CD4-positive, alpha-beta T cell (primary cell): ENCODE measurements around the gene MTHFD1L. TPM values are rescaled to one million over a fixed set of nuclear protein-coding genes. Genes with fewer than 3 reads are reported as not detected.

Experiments
- ATAC-seq: fragments of 200-7000 bp; cut with Tn5 transposase; one replicate; pipeline ENCODE4 v1.10.0; 2022; ENCODE audit warnings: mild to moderate bottlenecking; ENCODE audit not compliant: poor library complexity
- CTCF ChIA-PET: fragments of 350-600 bp; sonication (Branson Sonifier 250); formaldehyde crosslinking; loops from one replicate; lab custom pipeline; 2021; ENCODE audit warnings: antibody characterized with exemption, inconsistent platforms; lab: Charles Lee
- POLR2A ChIA-PET: fragments of 350-600 bp; sonication (Branson Sonifier 250); formaldehyde crosslinking; loops from one replicate; lab custom pipeline; 2021; ENCODE audit warnings: antibody characterized with exemption, inconsistent platforms; lab: Charles Lee
- DNase-seq, 14 experiments: peaks; one replicate each; pipeline ENCODE4 v3.0.0-alpha.2; 2013 to 2020; ENCODE audit warnings: mixed read lengths in 2 of 14
- H3K27ac ChIP-seq, 2 donors: one replicate each; pipeline versions ENCODE4 v1.5.1 to v1.7.0; 2013; ENCODE audit warnings: low read length in 2 of 2, low read depth in 1 of 2, mild to moderate bottlenecking in 1 of 2
- H3K27me3 ChIP-seq, 2 experiments: 1 replicate in 1 of 2; 2 replicates in 1 of 2; pipeline versions ENCODE4 v1.6.1 to v1.7.0; 2013; ENCODE audit warnings: low read length in 2 of 2, control low read depth in 1 of 2, mild to moderate bottlenecking in 1 of 2, moderate library complexity in 1 of 2; ENCODE audit not compliant: insufficient read depth in 2 of 2, control insufficient read depth in 1 of 2
- H3K36me3 ChIP-seq: one replicate; pipeline ENCODE4 v1.6.1; 2013; ENCODE audit warnings: low read length, control low read depth; ENCODE audit not compliant: insufficient read depth
- H3K4me1 ChIP-seq: one replicate; pipeline ENCODE4 v1.6.1; 2013; ENCODE audit warnings: low read length, control low read depth; ENCODE audit not compliant: insufficient read depth
- H3K4me3 ChIP-seq: one replicate; pipeline ENCODE4 v1.5.1; 2013; ENCODE audit warnings: mild to moderate bottlenecking, low read length, moderate library complexity
- H3K9me3 ChIP-seq, 2 experiments: 1 replicate in 1 of 2; 2 replicates in 1 of 2; pipeline versions ENCODE4 v1.6.1 to v1.7.0; 2013; ENCODE audit warnings: low read length in 2 of 2, mild to moderate bottlenecking in 2 of 2, control low read depth in 1 of 2, moderate library complexity in 1 of 2; ENCODE audit not compliant: control insufficient read depth in 1 of 2, insufficient read depth in 1 of 2
- H3K27ac Mint-ChIP-seq: one replicate; pipeline ENCODE4 v1.8.0; 2020; ENCODE audit warnings: mixed read lengths
- H3K27me3 Mint-ChIP-seq: one replicate; pipeline ENCODE4 v1.8.0; 2021; ENCODE audit warnings: mixed read lengths
- H3K36me3 Mint-ChIP-seq: one replicate; pipeline ENCODE4 v1.8.0; 2021; ENCODE audit warnings: low read depth, mixed read lengths
- H3K4me1 Mint-ChIP-seq: one replicate; pipeline ENCODE4 v1.8.0; 2021; ENCODE audit warnings: low read depth, mixed read lengths
- H3K4me3 Mint-ChIP-seq: one replicate; pipeline ENCODE4 v1.8.0; 2020; ENCODE audit warnings: mild to moderate bottlenecking, mixed read lengths
- H3K9me3 Mint-ChIP-seq: one replicate; pipeline ENCODE4 v1.8.0; 2020; ENCODE audit warnings: mixed read lengths
- intact Hi-C, 2 experiments: fragments of 100-400 bp; cut with DNase I in 1 of 2; cut with micrococcal nuclease in 1 of 2; formaldehyde crosslinking; loops; one replicate each; pipeline versions ENCODE4 v1.15.1 to v1.9.0; 2023 to 2025; cut with DNase I, micrococcal nuclease
- total RNA-seq, 174 experiments: library from RNA in 2 of 174; stranded (reverse) in 2 of 174; gene quantifications; one replicate each; pipeline ENCODE4 v1.2.3 and lab custom pipeline; 2021 to 2026
- TF ChIP-seq, protein P1 (sequence below): fragments of 200-600 bp; IDR thresholded peaks from one replicate; pipeline ENCODE4 v1.8.0; 2022; ENCODE audit warnings: antibody characterized with exemption, mild to moderate bottlenecking

Gene MTHFD1L
- total RNA-seq, 2 experiments from 2014 or later = 8.8 to 9.7 TPM

DNA sequence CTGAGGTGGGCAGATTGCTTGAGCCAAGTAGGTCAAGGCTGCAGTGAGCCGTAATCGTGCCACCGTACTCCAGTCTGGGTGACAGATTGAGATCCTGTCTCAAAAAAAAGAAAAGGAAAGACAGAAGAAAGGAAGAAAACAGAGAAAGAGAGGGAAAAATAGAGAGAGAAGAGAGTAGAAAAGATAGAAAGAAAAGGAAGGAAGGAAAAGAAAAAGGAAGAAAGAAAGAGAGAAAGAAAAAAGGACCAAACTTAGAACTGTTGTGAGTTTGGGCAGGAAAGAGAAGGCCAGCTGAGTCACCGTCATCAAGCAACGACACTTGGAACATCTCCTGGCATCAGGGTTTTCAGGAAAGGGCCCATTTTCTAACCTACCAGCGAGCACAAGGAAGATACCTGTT is 278.3 kb downstream of the MTHFD1L start:
- H3K27me3 ChIP-seq = no peaks in the 10 kb centered on the region
- H3K4me1 ChIP-seq = no peaks in the 10 kb centered on the region
- H3K36me3 Mint-ChIP-seq = no peaks in the 10 kb centered on the region
- H3K4me3 Mint-ChIP-seq = no peak overlapping the region
- TF ChIP-seq, protein P1, sequence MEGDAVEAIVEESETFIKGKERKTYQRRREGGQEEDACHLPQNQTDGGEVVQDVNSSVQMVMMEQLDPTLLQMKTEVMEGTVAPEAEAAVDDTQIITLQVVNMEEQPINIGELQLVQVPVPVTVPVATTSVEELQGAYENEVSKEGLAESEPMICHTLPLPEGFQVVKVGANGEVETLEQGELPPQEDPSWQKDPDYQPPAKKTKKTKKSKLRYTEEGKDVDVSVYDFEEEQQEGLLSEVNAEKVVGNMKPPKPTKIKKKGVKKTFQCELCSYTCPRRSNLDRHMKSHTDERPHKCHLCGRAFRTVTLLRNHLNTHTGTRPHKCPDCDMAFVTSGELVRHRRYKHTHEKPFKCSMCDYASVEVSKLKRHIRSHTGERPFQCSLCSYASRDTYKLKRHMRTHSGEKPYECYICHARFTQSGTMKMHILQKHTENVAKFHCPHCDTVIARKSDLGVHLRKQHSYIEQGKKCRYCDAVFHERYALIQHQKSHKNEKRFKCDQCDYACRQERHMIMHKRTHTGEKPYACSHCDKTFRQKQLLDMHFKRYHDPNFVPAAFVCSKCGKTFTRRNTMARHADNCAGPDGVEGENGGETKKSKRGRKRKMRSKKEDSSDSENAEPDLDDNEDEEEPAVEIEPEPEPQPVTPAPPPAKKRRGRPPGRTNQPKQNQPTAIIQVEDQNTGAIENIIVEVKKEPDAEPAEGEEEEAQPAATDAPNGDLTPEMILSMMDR = no peak
- DNase-seq (no peak), ATAC-seq (no peak)
- intact Hi-C loops = no loop called here
- no peak overlapping the region for H3K27ac Mint-ChIP-seq
- no peaks in the 10 kb centered on the region for H3K9me3 ChIP-seq
- CTCF ChIA-PET = interaction anchor here (0.8 kb wide), 1 partner anchor 208 kb away, joined by 4 read pairs; no protein-coding TSS in a partner anchor
- H3K27me3 Mint-ChIP-seq = no peaks in the 10 kb centered on the region
- POLR2A ChIA-PET = interaction anchor here (0.6 kb wide), 1 partner anchor 424 kb away, joined by 3 read pairs; no protein-coding TSS in a partner anchor
- H3K9me3 Mint-ChIP-seq = no peaks in the 10 kb centered on the region
- H3K36me3 ChIP-seq = no peaks in the 10 kb centered on the region
- H3K4me1 Mint-ChIP-seq = no peaks in the 10 kb centered on the region
- no peak overlapping the region for H3K4me3 ChIP-seq
- no peak overlapping the region for H3K27ac ChIP-seq

DNA sequence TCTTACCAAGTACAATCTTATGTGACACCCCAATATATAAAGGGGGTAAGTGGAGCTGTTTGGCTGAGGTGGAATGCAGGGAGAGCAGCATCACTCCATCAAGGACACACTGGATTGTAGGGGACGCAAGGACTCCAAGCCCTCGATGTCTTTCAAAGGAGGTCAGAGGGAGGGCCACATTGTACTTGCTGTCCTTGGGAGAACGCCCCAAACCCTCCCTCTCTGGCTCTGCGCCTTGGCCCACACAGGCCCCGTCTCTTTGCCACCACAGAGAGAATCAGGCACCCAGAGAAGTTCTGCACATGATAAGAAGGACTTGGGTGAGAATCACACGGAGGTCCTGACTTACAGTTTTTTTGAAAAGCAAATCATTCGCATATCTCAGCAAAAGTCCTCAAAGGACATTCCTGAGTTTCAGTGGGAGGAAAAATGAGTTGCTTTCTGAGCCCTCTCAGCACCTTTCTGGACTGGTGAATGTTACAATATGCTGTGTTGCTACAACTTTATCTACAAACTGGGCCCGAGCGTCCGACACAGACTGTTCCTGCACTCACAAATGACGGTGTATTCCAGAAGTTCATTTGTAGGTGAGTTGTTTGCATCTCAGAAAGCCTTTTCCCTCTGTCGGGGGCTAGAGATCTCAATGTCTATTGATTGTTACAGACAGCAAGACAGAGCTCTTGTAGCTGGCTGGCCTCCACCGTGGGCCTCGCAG is 281.8 kb downstream of the MTHFD1L start:
- Mint-ChIP-seq H3K36me3 (no peaks in the 10 kb centered on the region), H3K4me3 (no peak overlapping the region), H3K9me3 (no peaks in the 10 kb centered on the region), H3K27ac (no peak overlapping the region), H3K4me1 (no peaks in the 10 kb centered on the region), H3K27me3 (peaks cover 6% of the 10 kb centered on the region)
- H3K4me3 ChIP-seq = no peak overlapping the region
- ATAC-seq (no peak), DNase-seq (no peak)
- ChIA-PET POLR2A (no interaction called here), CTCF (no interaction called here)
- intact Hi-C loops = no loop called here
- H3K36me3 ChIP-seq = no peaks in the 10 kb centered on the region
- no peak overlapping the region for H3K27ac ChIP-seq
- no peaks in the 10 kb centered on the region for H3K4me1 ChIP-seq
- no peaks in the 10 kb centered on the region for H3K27me3 ChIP-seq
- no peaks in the 10 kb centered on the region for H3K9me3 ChIP-seq
- TF ChIP-seq, protein P1 = no peak

DNA sequence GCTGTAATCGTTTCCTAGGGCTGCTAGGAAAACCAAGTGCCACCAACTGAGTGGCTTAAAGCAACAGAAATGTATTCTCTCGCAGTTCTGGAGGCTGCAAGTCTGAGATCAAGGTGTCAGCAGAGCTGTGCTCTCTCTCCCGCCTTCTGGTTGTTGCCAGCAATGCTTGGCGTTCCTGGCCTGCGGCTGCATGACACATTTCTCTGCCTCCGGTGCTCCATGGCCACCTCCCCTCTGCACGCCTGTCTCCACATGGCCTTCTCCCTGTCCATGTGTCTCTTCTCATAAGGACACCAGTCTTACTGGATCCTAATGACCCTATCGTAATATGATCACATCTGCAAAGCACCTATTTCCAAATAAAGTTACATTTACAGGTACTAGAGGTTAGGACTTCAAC is 282.6 kb downstream of the MTHFD1L start:
- CTCF ChIA-PET = no interaction called here
- Mint-ChIP-seq H3K4me1 (no peaks in the 10 kb centered on the region), H3K4me3 (no peak overlapping the region), H3K27ac (no peak overlapping the region), H3K27me3 (peaks cover 9% of the 10 kb centered on the region), H3K36me3 (no peaks in the 10 kb centered on the region), H3K9me3 (no peaks in the 10 kb centered on the region)
- DNase-seq (no peak), ATAC-seq (no peak)
- no peaks in the 10 kb centered on the region for H3K9me3 ChIP-seq
- no peaks in the 10 kb centered on the region for H3K27me3 ChIP-seq
- H3K4me3 ChIP-seq = no peak overlapping the region
- H3K36me3 ChIP-seq = no peaks in the 10 kb centered on the region
- POLR2A ChIA-PET = no interaction called here
- TF ChIP-seq, protein P1 = no peak
- intact Hi-C loops = no loop called here
- no peak overlapping the region for H3K27ac ChIP-seq
- H3K4me1 ChIP-seq = no peaks in the 10 kb centered on the region
